Neural cell (in vitro differentiated cells): Measurements from ENCODE around the gene PPFIBP2.

ENCODE experiments used
- EP300 ChIP-seq: fragments of 450-650 bp; conservative IDR thresholded peaks from 2 replicates; pipeline ENCODE4 v1.6.1; 2014; ENCODE audit warnings: antibody characterized with exemption, mild to moderate bottlenecking, moderate library complexity; ENCODE audit not compliant: poor library complexity, severe bottlenecking
- POLR2AphosphoS5 ChIP-seq: IDR thresholded peaks from 2 replicates; pipeline ENCODE4 v1.6.1; 2012
- TF ChIP-seq, protein P1 (sequence below): fragments of 450-650 bp; IDR thresholded peaks from 2 replicates; pipeline ENCODE4 v1.5.1; 2014; ENCODE audit warnings: antibody characterized with exemption, mild to moderate bottlenecking, moderate library complexity; ENCODE audit not compliant: poor library complexity, severe bottlenecking

DNA sequence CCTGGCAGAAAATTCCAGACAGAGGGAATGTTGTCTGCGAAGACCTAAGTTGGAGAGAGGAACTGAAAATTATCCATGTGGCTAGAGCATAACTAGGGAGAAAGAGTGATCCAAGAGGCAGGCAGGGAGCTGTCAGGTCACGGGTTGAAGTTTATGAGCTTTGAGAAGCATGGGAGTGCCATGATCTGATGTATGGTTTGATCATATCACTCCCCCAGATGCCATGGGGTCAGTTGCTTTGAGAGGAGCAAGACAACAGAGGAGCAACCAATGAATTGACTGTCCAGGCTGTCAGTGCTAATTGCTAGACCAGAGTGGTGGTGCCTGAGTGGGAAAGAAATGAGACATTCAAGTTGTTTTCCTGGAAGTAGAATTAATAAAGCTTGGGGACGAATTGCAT is 105.5 kb downstream of the PPFIBP2 start:
- TF ChIP-seq, protein P1, sequence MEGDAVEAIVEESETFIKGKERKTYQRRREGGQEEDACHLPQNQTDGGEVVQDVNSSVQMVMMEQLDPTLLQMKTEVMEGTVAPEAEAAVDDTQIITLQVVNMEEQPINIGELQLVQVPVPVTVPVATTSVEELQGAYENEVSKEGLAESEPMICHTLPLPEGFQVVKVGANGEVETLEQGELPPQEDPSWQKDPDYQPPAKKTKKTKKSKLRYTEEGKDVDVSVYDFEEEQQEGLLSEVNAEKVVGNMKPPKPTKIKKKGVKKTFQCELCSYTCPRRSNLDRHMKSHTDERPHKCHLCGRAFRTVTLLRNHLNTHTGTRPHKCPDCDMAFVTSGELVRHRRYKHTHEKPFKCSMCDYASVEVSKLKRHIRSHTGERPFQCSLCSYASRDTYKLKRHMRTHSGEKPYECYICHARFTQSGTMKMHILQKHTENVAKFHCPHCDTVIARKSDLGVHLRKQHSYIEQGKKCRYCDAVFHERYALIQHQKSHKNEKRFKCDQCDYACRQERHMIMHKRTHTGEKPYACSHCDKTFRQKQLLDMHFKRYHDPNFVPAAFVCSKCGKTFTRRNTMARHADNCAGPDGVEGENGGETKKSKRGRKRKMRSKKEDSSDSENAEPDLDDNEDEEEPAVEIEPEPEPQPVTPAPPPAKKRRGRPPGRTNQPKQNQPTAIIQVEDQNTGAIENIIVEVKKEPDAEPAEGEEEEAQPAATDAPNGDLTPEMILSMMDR, result no peak
- TF ChIP-seq POLR2AphosphoS5 (no peak), EP300 (no peak)
